Left lung (tissue), 10 donors: Measurements from ENCODE around the gene CDH9. TPM values are rescaled to one million over a fixed set of nuclear protein-coding genes. Genes with fewer than 3 reads are reported as not detected.
"Not testable (repeated sequence)": the region's sequence is repeated elsewhere in the genome, so short reads cannot be mapped to it uniquely, and the experiment has no call there.

Experiments used
- ATAC-seq: fragments of 200-7000 bp; cut with Tn5 transposase; one replicate; pipeline ENCODE4 v1.9.1; 2020; ENCODE audit warnings: moderate library complexity
- DNase-seq, 4 donors: peaks; one replicate each; pipeline ENCODE4 v3.0.0-alpha.2; 2013 to 2020
- H3K27ac ChIP-seq, 2 donors: fragments of 200-600 bp; sonication (generic) in 1 of 2; one replicate each; pipeline versions ENCODE4 v1.5.0 to v1.8.0; 2020 to 2021
- H3K27me3 ChIP-seq, 2 donors: fragments of 200-600 bp; sonication (generic) in 1 of 2; one replicate each; pipeline versions ENCODE4 v1.5.0 to v1.8.0; 2020 to 2021
- H3K36me3 ChIP-seq, 2 donors: fragments of 200-600 bp; sonication (generic) in 1 of 2; one replicate each; pipeline versions ENCODE4 v1.5.0 to v1.8.0; 2020 to 2021
- H3K4me1 ChIP-seq, 2 donors: fragments of 200-600 bp; one replicate each; pipeline ENCODE4 v1.8.0; 2021
- H3K4me3 ChIP-seq, 2 donors: fragments of 200-600 bp; sonication (generic) in 1 of 2; one replicate each; pipeline versions ENCODE4 v1.5.0 to v1.8.0; 2020 to 2021; ENCODE audit warnings: mild to moderate bottlenecking in 1 of 2
- H3K9me3 ChIP-seq, 2 donors: fragments of 200-600 bp; sonication (generic) in 1 of 2; one replicate each; pipeline versions ENCODE4 v1.5.0 to v1.8.0; 2020 to 2021
- CTCF ChIP-seq, 2 donors: fragments of 200-600 bp; sonication (generic) in 1 of 2; IDR thresholded peaks; one replicate each; pipeline versions ENCODE4 v1.5.0 to v1.8.0; 2021; ENCODE audit warnings: antibody characterized with exemption in 2 of 2
- intact Hi-C, 2 donors: fragments of 100-400 bp; cut with DNase I; formaldehyde crosslinking; loops; one replicate each; pipeline versions ENCODE4 v1.11.2 to v1.14.2; 2022
- polyA plus RNA-seq, 6 donors: library from polyadenylated mRNA; unstranded; fragments of 120-200 nt; gene quantifications; one replicate each; pipeline ENCODE4 v1.2.1, GENCODE V29; 2013; ENCODE audit not compliant: insufficient read length in 6 of 6
- total RNA-seq, 2 donors: library from RNA; stranded (reverse); fragmentation: NEBNext Ultra II Directional; extraction: Animal tissue kit (Norgen Biotek cat#: 25700); gene quantifications; one replicate each; pipeline ENCODE4 v1.2.1, GENCODE V29; 2021
- donor health status: DM: no; HTN: yes; CAD: no.
- donor health status: DM: no; HTN: no; CAD: no.

Gene CDH9
- total and polyA plus RNA-seq, 8 donors = 0.09 to 0.20 (median 0.13) TPM; not detected in 4

GRCh38 chr5:26864061-26864460, 174.3 kb downstream of the CDH9 start:
- Histone ChIP-seq H3K4me1 (no peaks in the 10 kb centered on the region), H3K4me3 (no peak overlapping the region), H3K27me3 (no peaks in the 10 kb centered on the region), H3K27ac (no peak overlapping the region), H3K9me3 (no peaks in the 10 kb centered on the region), H3K36me3 (no peaks in the 10 kb centered on the region)
- DNase-seq (no peak), ATAC-seq (no peak)
- TF ChIP-seq CTCF (IDR thresholded peaks at IDR 0.05) = no peak
- intact Hi-C loops = no loop called here

GRCh38 chr5:26856238-26856637, 182.1 kb downstream of the CDH9 start:
- intact Hi-C loops = no loop called here
- ATAC-seq (no peak), DNase-seq (no peak)
- no peak for TF ChIP-seq CTCF (IDR thresholded peaks at IDR 0.05)
- H3K9me3 ChIP-seq = peaks cover 0 to 34% of the 10 kb centered on the region in 2 donors
- H3K4me1 ChIP-seq = no peaks in the 10 kb centered on the region
- no peak overlapping the region for H3K4me3 ChIP-seq
- no peaks in the 10 kb centered on the region for H3K27me3 ChIP-seq
- H3K36me3 ChIP-seq = no peaks in the 10 kb centered on the region
- H3K27ac ChIP-seq = no peak overlapping the region

GRCh38 chr5:26852450-26852849, 185.9 kb downstream of the CDH9 start:
- H3K4me3 ChIP-seq, H3K27me3 ChIP-seq, ATAC-seq, H3K4me1 ChIP-seq, H3K27ac ChIP-seq, intact Hi-C loops, H3K36me3 ChIP-seq: not testable (repeated sequence)
- DNase-seq = peak in 1 of 4 donors; percentile 29
- peaks cover 0 to 34% of the 10 kb centered on the region in 2 donors for H3K9me3 ChIP-seq

GRCh38 chr5:26847041-26847736, 191.2 kb downstream of the CDH9 start:
- H3K4me3 ChIP-seq = no peak overlapping the region
- no peaks in the 10 kb centered on the region for H3K36me3 ChIP-seq
- no peaks in the 10 kb centered on the region for H3K27me3 ChIP-seq
- DNase-seq (peak in 1 of 4 donors; percentile 39), ATAC-seq (no peak)
- intact Hi-C loops = no loop called here
- no peak overlapping the region for H3K27ac ChIP-seq
- TF ChIP-seq CTCF (IDR thresholded peaks at IDR 0.05) = no peak
- peaks cover 0 to 7% of the 10 kb centered on the region in 2 donors for H3K9me3 ChIP-seq
- H3K4me1 ChIP-seq = no peaks in the 10 kb centered on the region

- Histone ChIP-seq H3K27ac (no peak overlapping the region), H3K4me1 (no peaks in the 10 kb centered on the region), H3K36me3 (no peaks in the 10 kb centered on the region), H3K9me3 (peaks cover 0 to 3% of the 10 kb centered on the region in 2 donors), H3K4me3 (no peak overlapping the region), H3K27me3 (no peaks in the 10 kb centered on the region)
- intact Hi-C loops = no loop called here
- DNase-seq (no peak), ATAC-seq (no peak)
- no peak for TF ChIP-seq CTCF (IDR thresholded peaks at IDR 0.05)
These were observed 194.7 kb downstream of the CDH9 start for GRCh38 chr5:26843677-26844076.

GRCh38 chr5:26833596-26833995, 204.8 kb downstream of the CDH9 start:
- ATAC-seq (no peak), DNase-seq (no peak)
- H3K27me3 ChIP-seq = no peaks in the 10 kb centered on the region
- H3K27ac ChIP-seq = no peak overlapping the region
- H3K9me3 ChIP-seq = peaks cover 0 to 3% of the 10 kb centered on the region in 2 donors
- no peak for TF ChIP-seq CTCF (IDR thresholded peaks at IDR 0.05)
- H3K4me3 ChIP-seq = no peak overlapping the region
- intact Hi-C loops = no loop called here
- no peaks in the 10 kb centered on the region for H3K36me3 ChIP-seq
- H3K4me1 ChIP-seq = no peaks in the 10 kb centered on the region
